ENCODE data around the gene KCNJ12. TPM values are rescaled to one million over a fixed set of nuclear protein-coding genes. Genes with fewer than 3 reads are reported as not detected.

The KCNJ12 gene
- total and polyA plus RNA-seq, 5 donors from 2014 or later: 0.15 TPM; not detected in 4

DNA sequence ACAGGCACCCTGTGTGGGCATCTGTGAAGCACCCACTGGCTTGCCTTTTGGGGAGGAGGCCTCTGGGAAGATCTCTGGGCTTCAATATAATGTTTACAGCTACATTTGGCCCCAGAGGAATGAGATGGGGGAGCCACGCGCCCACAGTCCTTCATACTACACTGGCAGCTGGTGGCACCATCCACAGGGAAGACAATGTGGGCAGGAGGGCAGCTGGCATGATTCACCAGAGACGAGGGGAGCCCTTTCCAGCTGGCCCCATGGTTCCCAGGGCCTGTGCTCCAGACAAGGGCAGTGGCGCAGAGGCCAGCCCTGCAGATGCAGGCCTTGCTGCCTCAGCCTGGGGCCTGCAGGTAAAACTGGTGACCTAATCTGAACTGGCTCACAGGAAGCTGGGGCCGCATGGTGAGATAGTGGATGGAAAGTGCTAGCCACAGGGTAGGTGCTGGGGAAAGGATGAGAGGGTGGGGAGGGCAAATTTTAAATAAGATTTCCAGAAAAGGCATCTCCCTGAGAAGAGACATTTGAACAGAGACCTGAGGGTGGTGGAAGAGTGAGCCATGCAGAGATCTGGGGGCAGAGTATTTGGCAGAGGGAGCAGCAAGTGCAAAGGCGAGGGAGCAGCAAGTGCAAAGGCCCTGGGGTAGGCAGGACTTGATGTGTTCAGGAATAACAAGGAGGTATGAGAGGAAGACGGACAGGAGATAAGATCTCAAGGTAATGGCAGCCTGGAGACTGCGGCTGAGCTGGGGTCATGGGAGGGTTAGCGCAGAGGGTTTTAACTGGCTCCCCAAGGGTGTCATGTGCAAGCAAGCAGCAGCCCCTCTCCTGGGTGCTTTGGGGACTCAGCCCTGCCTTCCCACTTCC is 12.1 kb upstream of the KCNJ12 start:
- Histone ChIP-seq H3K27me3 (ENCODE audit: control insufficient read depth, insufficient read depth, low read length) (no peaks in the 10 kb centered on the region), H3K4me1 (ENCODE audit: control insufficient read depth, insufficient read depth, low read length, poor library complexity, severe bottlenecking) (no peaks in the 10 kb centered on the region), H3K4me3 (ENCODE audit: low read depth, low read length) (no peak overlapping the region), H3K36me3 (ENCODE audit: control insufficient read depth, insufficient read depth, low read length) (no peaks in the 10 kb centered on the region), H3K27ac (ENCODE audit: insufficient read depth, low read length, poor library complexity, severe bottlenecking) (no peak overlapping the region), H3K9me3 (ENCODE audit: control insufficient read depth in 2 of 2, low read length in 2 of 2) (no peaks in the 10 kb centered on the region)
- no peaks in the 10 kb centered on the region for H3K9me3 Mint-ChIP-seq
- ATAC-seq (ENCODE audit: low read depth in 2 of 2): no peak
- no peaks in the 10 kb centered on the region for H3K4me1 Mint-ChIP-seq
- H3K27me3 Mint-ChIP-seq: peaks cover 7% of the 10 kb centered on the region
- no peak for DNase-seq
- H3K36me3 Mint-ChIP-seq: no peaks in the 10 kb centered on the region
- H3K4me3 Mint-ChIP-seq: no peak overlapping the region
- no peak overlapping the region for H3K27ac Mint-ChIP-seq

DNA sequence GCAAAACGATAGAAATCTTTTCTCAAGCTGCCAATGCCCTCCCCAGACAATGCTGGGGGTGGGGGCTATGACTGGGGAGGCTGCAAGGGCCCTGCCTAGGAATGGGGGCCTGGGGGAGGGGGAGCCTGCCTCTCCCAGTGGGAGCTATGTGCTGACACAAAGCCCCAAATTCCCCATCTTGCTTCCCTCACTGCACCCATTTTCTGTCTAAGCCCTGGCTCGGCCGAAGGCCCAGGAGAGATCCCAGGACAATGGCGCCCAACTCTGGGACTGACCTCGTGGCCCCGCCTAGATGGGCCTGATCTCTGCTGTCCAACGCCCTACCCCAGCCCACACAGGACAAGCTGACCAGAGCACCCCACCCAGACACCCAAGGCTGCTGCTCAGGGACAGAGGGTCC is 11.1 kb upstream of the KCNJ12 start:
- Histone ChIP-seq H3K27me3 (ENCODE audit: control insufficient read depth, insufficient read depth, low read length) (no peaks in the 10 kb centered on the region), H3K9me3 (ENCODE audit: control insufficient read depth in 2 of 2, low read length in 2 of 2) (no peaks in the 10 kb centered on the region), H3K27ac (ENCODE audit: insufficient read depth, low read length, poor library complexity, severe bottlenecking) (no peak overlapping the region), H3K4me3 (ENCODE audit: low read depth, low read length) (no peak overlapping the region), H3K4me1 (ENCODE audit: control insufficient read depth, insufficient read depth, low read length, poor library complexity, severe bottlenecking) (no peaks in the 10 kb centered on the region), H3K36me3 (ENCODE audit: control insufficient read depth, insufficient read depth, low read length) (no peaks in the 10 kb centered on the region)
- Mint-ChIP-seq H3K27ac (no peak overlapping the region), H3K9me3 (no peaks in the 10 kb centered on the region), H3K36me3 (no peaks in the 10 kb centered on the region), H3K4me3 (no peak overlapping the region), H3K27me3 (peaks cover 7% of the 10 kb centered on the region), H3K4me1 (no peaks in the 10 kb centered on the region)
- DNase-seq: no peak
- ATAC-seq (ENCODE audit: low read depth in 2 of 2): no peak

DNA sequence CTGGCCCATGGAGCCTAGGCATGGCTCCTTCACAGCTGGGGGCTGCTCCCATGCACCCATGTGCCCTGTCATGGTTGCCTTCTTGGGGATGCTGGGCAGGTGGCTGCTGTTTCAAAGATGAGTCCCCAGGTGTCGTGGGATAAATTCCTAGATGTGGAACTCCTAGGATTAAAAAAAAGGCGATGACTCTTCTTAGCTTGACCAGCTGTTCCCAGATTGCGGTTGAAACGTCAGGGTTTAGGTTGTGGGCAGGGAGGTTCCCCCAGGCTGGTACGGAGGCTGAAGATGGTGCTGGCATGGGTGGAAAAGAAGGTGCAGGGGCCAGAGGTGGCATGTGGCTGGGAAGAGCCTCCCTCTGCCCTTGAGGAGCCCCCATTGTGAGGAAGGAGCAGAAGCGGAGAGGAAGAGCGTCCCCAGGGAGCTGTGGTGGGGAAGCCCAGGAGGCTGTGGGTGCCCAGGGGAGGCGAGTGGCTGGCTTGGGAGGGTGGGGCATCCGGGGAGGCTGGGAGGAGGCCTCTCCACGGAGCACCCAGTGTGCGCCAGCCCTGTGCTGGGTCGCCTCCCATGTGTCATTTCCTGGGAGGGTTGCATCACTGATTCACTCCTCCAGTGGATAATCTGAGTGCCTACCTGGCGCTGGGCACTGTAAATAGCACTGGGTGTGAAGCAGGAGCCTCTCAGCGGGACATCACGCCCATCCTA is 7.5 kb upstream of the KCNJ12 start:
- no peak overlapping the region for H3K27ac ChIP-seq (ENCODE audit: insufficient read depth, low read length, poor library complexity, severe bottlenecking)

DNA sequence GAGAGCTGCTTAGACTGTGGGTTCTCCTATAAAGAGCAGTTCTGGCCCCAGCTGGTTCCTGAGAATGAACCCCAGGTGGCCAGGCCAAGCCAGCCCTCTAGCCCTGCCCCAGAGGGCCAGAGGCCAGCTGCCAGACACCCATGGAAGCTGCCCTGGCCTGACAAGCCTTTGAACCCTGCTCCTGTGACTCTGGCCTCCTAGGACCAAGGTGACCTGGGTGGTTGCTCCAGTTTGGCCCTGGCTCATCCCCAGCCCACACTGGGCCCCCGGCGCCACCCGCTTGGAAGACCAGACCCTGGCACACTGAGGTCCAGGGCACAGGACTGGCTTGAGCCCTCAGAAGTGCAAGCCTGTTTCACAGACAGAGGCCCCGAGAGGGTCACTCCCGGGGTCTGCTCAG is 6.8 kb upstream of the KCNJ12 start:
- peaks cover 17% of the 10 kb centered on the region for H3K27me3 Mint-ChIP-seq
- no peaks in the 10 kb centered on the region for H3K9me3 ChIP-seq (ENCODE audit: control insufficient read depth in 2 of 2, low read length in 2 of 2)
- ATAC-seq (ENCODE audit: low read depth in 2 of 2) (no peak), DNase-seq (no peak)
- no peaks in the 10 kb centered on the region for H3K4me1 Mint-ChIP-seq
- no peak overlapping the region for H3K27ac Mint-ChIP-seq
- H3K9me3 Mint-ChIP-seq: peaks cover 0 to 2% (median 0%) of the 10 kb centered on the region in 7 donors
- H3K36me3 Mint-ChIP-seq: no peaks in the 10 kb centered on the region
- H3K4me1 ChIP-seq (ENCODE audit: control insufficient read depth, insufficient read depth, low read length, poor library complexity, severe bottlenecking): no peaks in the 10 kb centered on the region
- H3K27me3 ChIP-seq (ENCODE audit: control insufficient read depth, insufficient read depth, low read length): no peaks in the 10 kb centered on the region
- H3K36me3 ChIP-seq (ENCODE audit: control insufficient read depth, insufficient read depth, low read length): no peaks in the 10 kb centered on the region
- no peak overlapping the region for H3K4me3 ChIP-seq (ENCODE audit: low read depth, low read length)
- no peak overlapping the region for H3K27ac ChIP-seq (ENCODE audit: insufficient read depth, low read length, poor library complexity, severe bottlenecking)
- H3K4me3 Mint-ChIP-seq: no peak overlapping the region

More for the DNA sequence above, 7.5 kb upstream of the KCNJ12 start:
- no peaks in the 10 kb centered on the region for H3K4me1 ChIP-seq (ENCODE audit: control insufficient read depth, insufficient read depth, low read length, poor library complexity, severe bottlenecking)
- H3K27ac Mint-ChIP-seq: no peak overlapping the region
- no peaks in the 10 kb centered on the region for H3K9me3 ChIP-seq (ENCODE audit: control insufficient read depth in 2 of 2, low read length in 2 of 2)
- no peaks in the 10 kb centered on the region for H3K36me3 ChIP-seq (ENCODE audit: control insufficient read depth, insufficient read depth, low read length)
- ATAC-seq (ENCODE audit: low read depth in 2 of 2): no peak
- no peaks in the 10 kb centered on the region for H3K27me3 ChIP-seq (ENCODE audit: control insufficient read depth, insufficient read depth, low read length)
- H3K4me3 Mint-ChIP-seq: no peak overlapping the region
- no peak for DNase-seq
- no peaks in the 10 kb centered on the region for H3K36me3 Mint-ChIP-seq
- H3K4me1 Mint-ChIP-seq: no peaks in the 10 kb centered on the region
- peaks cover 0 to 2% (median 0%) of the 10 kb centered on the region in 7 donors for H3K9me3 Mint-ChIP-seq
- H3K4me3 ChIP-seq (ENCODE audit: low read depth, low read length): no peak overlapping the region
- peaks cover 17% of the 10 kb centered on the region for H3K27me3 Mint-ChIP-seq

DNA sequence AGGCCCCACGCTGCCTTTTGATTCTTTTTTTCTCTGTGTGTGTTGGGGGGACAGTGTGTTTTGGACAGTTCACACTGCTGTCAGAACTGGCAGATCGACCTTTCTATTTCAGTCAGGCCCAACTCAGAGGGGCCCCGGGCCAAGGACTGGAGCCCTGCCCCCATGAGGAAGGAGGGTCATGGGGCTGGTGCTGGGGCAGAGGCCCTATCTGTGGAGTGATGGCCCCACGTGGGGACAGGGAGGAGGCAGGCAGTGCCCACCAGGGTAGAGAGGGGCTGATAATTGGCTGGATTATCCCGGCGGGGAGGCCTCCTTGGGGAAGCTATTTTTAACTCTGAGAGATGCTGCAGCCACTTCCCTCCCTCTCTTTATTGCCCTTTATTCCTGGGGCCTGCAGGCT is 5.7 kb upstream of the KCNJ12 start:
- no peak for DNase-seq
- no peaks in the 10 kb centered on the region for H3K36me3 ChIP-seq (ENCODE audit: control insufficient read depth, insufficient read depth, low read length)
- H3K9me3 Mint-ChIP-seq: peaks cover 0 to 2% (median 0%) of the 10 kb centered on the region in 7 donors
- peaks cover 27% of the 10 kb centered on the region for H3K27me3 Mint-ChIP-seq
- no peak overlapping the region for H3K4me3 Mint-ChIP-seq
- H3K4me1 ChIP-seq (ENCODE audit: control insufficient read depth, insufficient read depth, low read length, poor library complexity, severe bottlenecking): no peaks in the 10 kb centered on the region
- no peaks in the 10 kb centered on the region for H3K27me3 ChIP-seq (ENCODE audit: control insufficient read depth, insufficient read depth, low read length)
- no peak overlapping the region for H3K4me3 ChIP-seq (ENCODE audit: low read depth, low read length)
- no peak for ATAC-seq (ENCODE audit: low read depth in 2 of 2)
- no peaks in the 10 kb centered on the region for H3K9me3 ChIP-seq (ENCODE audit: control insufficient read depth in 2 of 2, low read length in 2 of 2)
- no peak overlapping the region for H3K27ac ChIP-seq (ENCODE audit: insufficient read depth, low read length, poor library complexity, severe bottlenecking)
- H3K36me3 Mint-ChIP-seq: no peaks in the 10 kb centered on the region
- no peak overlapping the region for H3K27ac Mint-ChIP-seq
- H3K4me1 Mint-ChIP-seq: peaks cover 0 to under 1% (median 0%) of the 10 kb centered on the region in 4 donors

DNA sequence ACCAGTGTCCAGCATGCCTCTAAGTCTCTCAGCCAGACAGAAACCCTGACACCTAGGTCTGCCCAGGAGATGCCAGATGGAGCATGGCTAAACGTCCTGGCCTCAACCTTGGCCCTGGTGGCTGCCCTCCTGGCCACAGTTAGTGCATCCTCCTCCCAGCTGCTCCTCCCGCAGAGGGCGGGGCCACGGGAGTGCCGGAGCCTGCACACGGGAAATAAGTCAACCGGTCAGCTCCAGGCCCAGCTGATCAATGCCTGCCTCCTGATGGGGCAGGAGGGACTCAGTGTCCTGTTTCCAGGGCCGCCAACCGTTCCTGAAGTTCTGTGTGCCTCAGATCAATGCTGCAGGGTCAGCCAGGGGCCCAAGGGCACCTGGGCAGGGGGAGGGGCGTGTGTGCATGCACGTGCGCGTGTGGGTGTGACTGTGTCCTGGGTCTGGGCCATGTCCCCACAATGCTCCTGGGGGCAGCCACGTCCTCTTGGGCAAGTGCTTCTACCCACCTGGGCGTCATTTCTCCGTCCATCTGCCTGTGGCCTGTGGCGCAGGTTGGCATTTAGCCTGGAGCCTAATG is 4.6 kb upstream of the KCNJ12 start:
- Mint-ChIP-seq H3K4me1 (peaks cover 0 to 2% (median 1%) of the 10 kb centered on the region in 4 donors), H3K4me3 (no peak overlapping the region), H3K9me3 (peaks cover 0 to 2% (median 0%) of the 10 kb centered on the region in 7 donors), H3K27me3 (peaks cover 34% of the 10 kb centered on the region), H3K27ac (no peak overlapping the region), H3K36me3 (no peaks in the 10 kb centered on the region)
- H3K9me3 ChIP-seq (ENCODE audit: control insufficient read depth in 2 of 2, low read length in 2 of 2): no peaks in the 10 kb centered on the region
- H3K4me1 ChIP-seq (ENCODE audit: control insufficient read depth, insufficient read depth, low read length, poor library complexity, severe bottlenecking): no peaks in the 10 kb centered on the region
- H3K27ac ChIP-seq (ENCODE audit: insufficient read depth, low read length, poor library complexity, severe bottlenecking): no peak overlapping the region
- H3K4me3 ChIP-seq (ENCODE audit: low read depth, low read length): no peak overlapping the region
- ATAC-seq (ENCODE audit: low read depth in 2 of 2) (no peak), DNase-seq (no peak)
- no peaks in the 10 kb centered on the region for H3K36me3 ChIP-seq (ENCODE audit: control insufficient read depth, insufficient read depth, low read length)
- H3K27me3 ChIP-seq (ENCODE audit: control insufficient read depth, insufficient read depth, low read length): peaks cover 3% of the 10 kb centered on the region

DNA sequence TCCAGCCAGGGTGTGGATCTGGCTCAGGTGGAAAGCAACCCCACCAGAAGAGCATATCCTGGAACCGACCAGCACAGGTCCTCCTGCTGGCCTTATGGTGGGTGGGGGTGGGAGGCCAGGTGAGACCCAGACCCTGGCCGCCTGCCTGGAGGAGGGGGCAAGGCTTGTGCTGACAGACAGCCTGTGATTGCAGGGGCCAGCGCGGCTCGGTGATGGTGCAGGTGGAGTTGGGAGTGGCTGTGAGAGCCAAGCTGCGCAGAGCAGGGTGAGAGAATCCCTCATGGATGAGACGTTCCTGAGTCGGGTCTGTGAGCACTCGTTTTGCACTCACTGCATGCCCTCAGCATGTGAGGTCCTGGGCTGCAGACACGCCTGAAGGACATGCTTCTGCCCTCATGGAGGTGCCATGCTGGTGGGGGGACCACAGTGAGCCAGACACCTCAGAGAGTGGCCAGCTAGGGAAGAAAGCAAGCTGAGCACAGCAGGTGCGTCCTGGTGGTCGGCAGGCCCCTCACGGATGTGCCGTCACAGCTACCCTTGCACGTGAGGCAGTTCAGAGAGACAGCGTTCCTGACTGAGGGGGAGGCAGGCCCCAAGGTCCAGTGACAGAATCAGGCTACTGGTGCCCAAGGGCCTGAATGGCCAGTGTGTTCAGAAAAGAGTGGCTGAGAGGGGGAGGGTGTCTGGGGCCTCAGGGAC is 3.8 kb upstream of the KCNJ12 start:
- peaks cover 8% of the 10 kb centered on the region for H3K4me1 ChIP-seq (ENCODE audit: control insufficient read depth, insufficient read depth, low read length, poor library complexity, severe bottlenecking)
- ATAC-seq (ENCODE audit: low read depth in 2 of 2): no peak
- peaks cover 3% of the 10 kb centered on the region for H3K27me3 ChIP-seq (ENCODE audit: control insufficient read depth, insufficient read depth, low read length)
- Mint-ChIP-seq H3K9me3 (peaks cover 0 to 2% (median 0%) of the 10 kb centered on the region in 7 donors), H3K4me1 (peaks cover 0 to 7% (median 1%) of the 10 kb centered on the region in 4 donors), H3K27ac (no peak overlapping the region), H3K27me3 (peaks cover 33% of the 10 kb centered on the region), H3K4me3 (no peak overlapping the region), H3K36me3 (no peaks in the 10 kb centered on the region)
- no peaks in the 10 kb centered on the region for H3K9me3 ChIP-seq (ENCODE audit: control insufficient read depth in 2 of 2, low read length in 2 of 2)
- no peak overlapping the region for H3K4me3 ChIP-seq (ENCODE audit: low read depth, low read length)
- H3K36me3 ChIP-seq (ENCODE audit: control insufficient read depth, insufficient read depth, low read length): no peaks in the 10 kb centered on the region
- no peak overlapping the region for H3K27ac ChIP-seq (ENCODE audit: insufficient read depth, low read length, poor library complexity, severe bottlenecking)
- DNase-seq: no peak

Measured in CD4-positive, CD25-positive, alpha-beta regulatory T cell (primary cell).